ENCODE measurements around the gene ARHGAP42. TPM values are rescaled to one million over a fixed set of nuclear protein-coding genes. Genes with fewer than 3 reads are reported as not detected.
"Not testable (repeated sequence)": the region's sequence is repeated elsewhere in the genome, so short reads cannot be mapped to it uniquely, and the experiment has no call there.

ARHGAP42 gene
- polyA plus RNA-seq, 1 donor (not counting 4 experiments of a cell fraction or from before 2014, with no cell fraction given): 5.5 TPM

DNA sequence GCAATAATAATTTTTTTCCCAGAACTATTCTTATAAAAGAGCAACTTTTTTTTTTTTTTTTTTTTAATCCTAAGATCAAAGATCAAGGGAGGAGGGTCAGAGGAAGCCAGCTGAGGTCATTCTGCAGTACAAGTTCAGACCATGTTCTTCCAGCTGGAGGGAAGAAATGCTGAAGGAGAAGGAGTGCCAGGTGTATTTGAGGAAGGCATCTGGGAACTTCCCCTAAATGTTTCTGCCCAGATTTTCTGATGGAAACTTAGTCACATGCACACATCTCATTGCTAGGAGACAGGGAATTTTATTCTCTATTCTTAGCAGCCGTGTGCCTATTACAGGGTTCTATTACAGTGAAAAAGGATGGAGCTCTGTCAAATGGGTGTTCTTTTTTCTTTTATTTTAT, 208.4 kb downstream of the ARHGAP42 start:
- no peak overlapping the region for H3K4me3 ChIP-seq (ENCODE audit: control insufficient read depth in 2 of 3, extremely low read depth in 1 of 3, insufficient read depth in 2 of 3, low read depth in 1 of 3, low read length in 3 of 3)
- no peaks in the 10 kb centered on the region for H4K20me1 ChIP-seq (ENCODE audit: control insufficient read depth, extremely low read depth, insufficient read depth, low read length)
- H3K36me3 ChIP-seq (ENCODE audit: control insufficient read depth in 2 of 2, extremely low read depth in 1 of 2, insufficient read depth in 2 of 2, low read length in 2 of 2): no peaks in the 10 kb centered on the region
- TF ChIP-seq, protein P1, sequence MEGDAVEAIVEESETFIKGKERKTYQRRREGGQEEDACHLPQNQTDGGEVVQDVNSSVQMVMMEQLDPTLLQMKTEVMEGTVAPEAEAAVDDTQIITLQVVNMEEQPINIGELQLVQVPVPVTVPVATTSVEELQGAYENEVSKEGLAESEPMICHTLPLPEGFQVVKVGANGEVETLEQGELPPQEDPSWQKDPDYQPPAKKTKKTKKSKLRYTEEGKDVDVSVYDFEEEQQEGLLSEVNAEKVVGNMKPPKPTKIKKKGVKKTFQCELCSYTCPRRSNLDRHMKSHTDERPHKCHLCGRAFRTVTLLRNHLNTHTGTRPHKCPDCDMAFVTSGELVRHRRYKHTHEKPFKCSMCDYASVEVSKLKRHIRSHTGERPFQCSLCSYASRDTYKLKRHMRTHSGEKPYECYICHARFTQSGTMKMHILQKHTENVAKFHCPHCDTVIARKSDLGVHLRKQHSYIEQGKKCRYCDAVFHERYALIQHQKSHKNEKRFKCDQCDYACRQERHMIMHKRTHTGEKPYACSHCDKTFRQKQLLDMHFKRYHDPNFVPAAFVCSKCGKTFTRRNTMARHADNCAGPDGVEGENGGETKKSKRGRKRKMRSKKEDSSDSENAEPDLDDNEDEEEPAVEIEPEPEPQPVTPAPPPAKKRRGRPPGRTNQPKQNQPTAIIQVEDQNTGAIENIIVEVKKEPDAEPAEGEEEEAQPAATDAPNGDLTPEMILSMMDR (optimal IDR thresholded peaks at IDR 0.05 in 1 of 3, IDR thresholded peaks at IDR 0.05 in 1 of 3, conservative IDR thresholded peaks at IDR 0.05 in 1 of 3; ENCODE audit: extremely low read depth in 1 of 3, insufficient read depth in 2 of 3, low read length in 3 of 3): no peak
- TF ChIP-seq EZH2 (IDR thresholded peaks at IDR 0.05; ENCODE audit: low read length): no peak
- H3K9me1 ChIP-seq (ENCODE audit: control insufficient read depth, extremely low read depth, insufficient read depth, low read length): no peaks in the 10 kb centered on the region
- H2AFZ ChIP-seq (ENCODE audit: control insufficient read depth, low read length): no peak overlapping the region
- no peaks in the 10 kb centered on the region for H3K79me2 ChIP-seq (ENCODE audit: control insufficient read depth, insufficient read depth, low read length)
- DNase-seq (ENCODE audit: low read depth, low spot score) (no peak), FAIRE-seq (no peak)
- H3K4me2 ChIP-seq (ENCODE audit: control insufficient read depth, extremely low read depth, insufficient read depth, low read depth, low read length): no peak overlapping the region
- H3K9ac ChIP-seq (ENCODE audit: control insufficient read depth, extremely low read depth, insufficient read depth, low read length): no peak overlapping the region
- no peaks in the 10 kb centered on the region for H3K9me3 ChIP-seq (ENCODE audit: control insufficient read depth, low read depth, low read length)
- no peak overlapping the region for H3K27ac ChIP-seq (ENCODE audit: control insufficient read depth, insufficient read depth, low read length)
- dilution Hi-C loops (cut with MboI; ENCODE audit: extremely low pct_ligation_motif_present, low sequenced_read_pairs): no loop called here
- no peaks in the 10 kb centered on the region for H3K27me3 ChIP-seq (ENCODE audit: control insufficient read depth, extremely low read depth, insufficient read depth, low read length)
- no peaks in the 10 kb centered on the region for H3K4me1 ChIP-seq (ENCODE audit: control insufficient read depth, extremely low read depth, insufficient read depth, low read length)

DNA sequence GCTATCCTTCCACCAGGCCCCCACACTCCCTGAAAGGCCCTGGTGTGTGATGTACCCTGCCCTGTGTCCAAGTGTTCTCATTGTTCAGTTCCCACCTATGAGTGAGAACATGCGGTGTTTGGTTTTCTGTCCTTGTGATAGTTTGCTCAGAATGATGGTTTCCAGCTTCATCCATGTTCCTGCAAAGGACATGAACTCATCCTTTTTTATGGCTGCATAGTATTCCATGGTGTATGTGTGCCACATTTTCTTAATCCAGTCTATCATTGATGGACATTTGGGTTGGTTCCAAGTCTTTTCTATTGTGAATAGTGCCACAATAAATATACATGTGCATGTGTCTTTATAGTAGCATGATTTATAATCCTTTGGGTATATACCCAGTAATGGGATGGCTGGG, 208.9 kb downstream of the ARHGAP42 start:
- H3K27me3 ChIP-seq (ENCODE audit: control insufficient read depth, extremely low read depth, insufficient read depth, low read length); H3K9me1 ChIP-seq (ENCODE audit: control insufficient read depth, extremely low read depth, insufficient read depth, low read length); H4K20me1 ChIP-seq (ENCODE audit: control insufficient read depth, extremely low read depth, insufficient read depth, low read length); H3K4me2 ChIP-seq (ENCODE audit: control insufficient read depth, extremely low read depth, insufficient read depth, low read depth, low read length); FAIRE-seq; H3K4me1 ChIP-seq (ENCODE audit: control insufficient read depth, extremely low read depth, insufficient read depth, low read length); H3K36me3 ChIP-seq (ENCODE audit: control insufficient read depth in 2 of 2, extremely low read depth in 1 of 2, insufficient read depth in 2 of 2, low read length in 2 of 2); H3K27ac ChIP-seq (ENCODE audit: control insufficient read depth, insufficient read depth, low read length); H3K4me3 ChIP-seq (ENCODE audit: control insufficient read depth in 2 of 3, extremely low read depth in 1 of 3, insufficient read depth in 2 of 3, low read depth in 1 of 3, low read length in 3 of 3); DNase-seq (ENCODE audit: low read depth, low spot score); H3K9me3 ChIP-seq (ENCODE audit: control insufficient read depth, low read depth, low read length); H2AFZ ChIP-seq (ENCODE audit: control insufficient read depth, low read length); H3K9ac ChIP-seq (ENCODE audit: control insufficient read depth, extremely low read depth, insufficient read depth, low read length); H3K79me2 ChIP-seq (ENCODE audit: control insufficient read depth, insufficient read depth, low read length); dilution Hi-C loops (cut with MboI; ENCODE audit: extremely low pct_ligation_motif_present, low sequenced_read_pairs): not testable (repeated sequence)

DNA sequence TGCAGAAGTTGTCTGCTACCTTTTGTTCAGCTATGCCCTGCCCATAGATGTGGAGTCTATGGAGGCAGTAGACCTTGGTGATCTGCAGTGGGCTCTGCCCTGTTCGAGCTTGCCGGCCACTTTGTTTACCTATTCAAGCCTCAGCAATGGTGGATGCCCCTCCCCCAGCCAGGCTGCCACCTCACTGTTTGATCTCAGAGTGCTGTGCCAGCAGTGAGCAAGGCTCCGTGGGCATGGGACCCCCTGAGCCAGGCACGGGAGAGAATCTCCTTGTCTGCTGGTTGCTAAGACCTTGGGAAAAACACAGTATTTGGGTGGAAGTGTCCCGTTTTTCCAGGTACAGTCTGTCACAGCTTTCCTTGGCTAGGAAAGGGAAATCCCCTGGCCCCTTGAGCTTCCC, 214.4 kb downstream of the ARHGAP42 start:
- H3K36me3 ChIP-seq (ENCODE audit: control insufficient read depth in 2 of 2, extremely low read depth in 1 of 2, insufficient read depth in 2 of 2, low read length in 2 of 2); H3K79me2 ChIP-seq (ENCODE audit: control insufficient read depth, insufficient read depth, low read length); H3K9me1 ChIP-seq (ENCODE audit: control insufficient read depth, extremely low read depth, insufficient read depth, low read length); H3K4me1 ChIP-seq (ENCODE audit: control insufficient read depth, extremely low read depth, insufficient read depth, low read length); DNase-seq (ENCODE audit: low read depth, low spot score); FAIRE-seq; dilution Hi-C loops (cut with MboI; ENCODE audit: extremely low pct_ligation_motif_present, low sequenced_read_pairs); H3K9me3 ChIP-seq (ENCODE audit: control insufficient read depth, low read depth, low read length); H4K20me1 ChIP-seq (ENCODE audit: control insufficient read depth, extremely low read depth, insufficient read depth, low read length); H3K4me3 ChIP-seq (ENCODE audit: control insufficient read depth in 2 of 3, extremely low read depth in 1 of 3, insufficient read depth in 2 of 3, low read depth in 1 of 3, low read length in 3 of 3); H3K27me3 ChIP-seq (ENCODE audit: control insufficient read depth, extremely low read depth, insufficient read depth, low read length); H2AFZ ChIP-seq (ENCODE audit: control insufficient read depth, low read length); H3K4me2 ChIP-seq (ENCODE audit: control insufficient read depth, extremely low read depth, insufficient read depth, low read depth, low read length); H3K27ac ChIP-seq (ENCODE audit: control insufficient read depth, insufficient read depth, low read length); H3K9ac ChIP-seq (ENCODE audit: control insufficient read depth, extremely low read depth, insufficient read depth, low read length): not testable (repeated sequence)
